Stimulated activated CD8-positive, alpha-beta memory T cell treated with anti-CD3 and anti-CD28 coated beads, Interleukin-2, amount 100 ng/mL, for 1 hour (primary cell): ENCODE measurements around the gene NTNG2.
"Not testable (repeated sequence)": the region's sequence is repeated elsewhere in the genome, so short reads cannot be mapped to it uniquely, and the experiment has no call there.

Source experiments
- DNase-seq, 2 donors: peaks; one replicate each; pipeline ENCODE4 v3.0.0-alpha.2; 2020; ENCODE audit warnings: low read depth in 2 of 2

NTNG2 gene

GRCh38 chr9:132250324-132251262, 88.7 kb downstream of the NTNG2 start:
- no peak for DNase-seq

DNA sequence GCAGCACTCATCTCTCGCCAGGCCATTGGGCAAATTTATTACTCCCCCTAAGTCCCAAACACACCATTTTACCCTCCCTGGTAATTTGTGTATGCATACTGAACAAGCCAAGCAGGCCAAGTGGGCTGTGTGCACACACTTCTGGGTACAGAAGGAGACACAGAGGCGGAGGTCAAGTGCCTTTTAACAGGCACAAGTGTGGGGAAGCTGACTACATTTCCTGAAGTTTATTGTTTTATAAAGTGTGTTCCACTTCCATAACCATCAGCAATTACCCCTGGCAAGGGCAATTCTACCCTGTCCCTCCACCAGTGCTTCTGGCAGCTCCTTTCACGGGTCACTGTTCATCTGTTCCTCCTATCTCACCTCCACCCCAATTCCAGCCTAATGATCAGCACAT, 99.0 kb downstream of the NTNG2 start:
- DNase-seq: no peak

DNA sequence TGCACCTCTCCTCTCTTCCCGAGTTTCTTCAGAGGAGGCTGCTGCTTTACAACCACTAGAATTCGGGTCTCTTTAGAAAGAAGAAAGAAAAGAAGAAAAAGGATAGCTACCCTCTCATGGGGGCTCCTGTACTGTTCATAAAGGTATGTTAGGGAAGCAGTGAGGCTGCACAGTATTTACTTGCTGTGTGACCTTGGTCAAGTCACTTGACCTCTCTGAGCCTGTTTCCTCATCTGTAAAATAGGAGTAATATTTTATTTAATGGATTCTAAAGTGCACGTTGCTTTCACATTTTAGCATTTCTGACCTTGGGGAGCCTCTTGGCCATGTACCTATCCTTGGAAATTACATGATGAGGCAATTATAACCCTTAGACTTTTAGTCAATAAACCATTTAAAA, 104.2 kb downstream of the NTNG2 start:
- DNase-seq: no peak

DNA sequence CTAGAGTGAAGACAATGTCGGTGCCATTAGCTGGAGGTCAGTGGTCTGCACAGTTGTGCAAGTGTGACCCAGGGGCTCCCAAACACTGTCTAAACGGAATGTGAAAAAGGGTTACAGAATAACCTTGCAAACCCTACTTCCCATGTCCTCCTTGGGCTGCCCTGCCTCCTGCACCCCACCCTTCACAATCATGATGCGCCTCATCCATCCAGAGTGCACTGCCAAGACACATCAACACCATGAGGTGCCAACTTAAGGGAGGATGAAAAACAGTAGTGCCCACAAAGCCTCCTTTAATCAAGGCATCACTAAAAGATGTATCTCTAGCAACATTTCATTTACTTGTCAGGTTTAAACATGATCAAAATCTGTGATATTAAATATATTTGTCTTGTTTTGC, 105.8 kb downstream of the NTNG2 start:
- no peak for DNase-seq

GRCh38 chr9:132268725-132269352, 107.0 kb downstream of the NTNG2 start:
- DNase-seq: peak; percentile 38 to 46

GRCh38 chr9:132269704-132270516, 108.1 kb downstream of the NTNG2 start:
- not testable (repeated sequence) for DNase-seq

GRCh38 chr9:132274861-132275260, 113.0 kb downstream of the NTNG2 start:
- no peak for DNase-seq

GRCh38 chr9:132283165-132283564, 121.3 kb downstream of the NTNG2 start:
- DNase-seq: no peak

GRCh38 chr9:132283863-132284262, 122.0 kb downstream of the NTNG2 start:
- DNase-seq: no peak

- no peak for DNase-seq
Measured at GRCh38 chr9:132287256-132287760, 125.5 kb downstream of the NTNG2 start.

DNA sequence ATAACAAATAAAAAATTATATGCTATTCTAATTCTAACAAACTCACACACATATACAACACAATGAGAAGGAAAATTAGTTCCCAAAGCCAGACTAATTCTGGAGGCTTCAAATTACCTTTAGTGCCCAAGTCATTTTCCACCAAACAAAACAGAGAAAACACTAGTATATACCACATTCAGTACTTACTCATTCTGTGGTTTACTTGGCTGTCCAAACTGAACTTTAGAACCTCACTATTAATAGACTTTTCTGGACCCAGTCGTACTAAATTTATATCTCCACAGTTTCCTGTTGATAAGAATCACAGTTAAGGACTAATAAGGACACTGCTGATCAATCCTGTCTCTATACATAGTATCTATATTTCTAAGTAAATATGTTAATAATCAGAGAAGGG, 126.5 kb downstream of the NTNG2 start:
- DNase-seq: no peak

DNA sequence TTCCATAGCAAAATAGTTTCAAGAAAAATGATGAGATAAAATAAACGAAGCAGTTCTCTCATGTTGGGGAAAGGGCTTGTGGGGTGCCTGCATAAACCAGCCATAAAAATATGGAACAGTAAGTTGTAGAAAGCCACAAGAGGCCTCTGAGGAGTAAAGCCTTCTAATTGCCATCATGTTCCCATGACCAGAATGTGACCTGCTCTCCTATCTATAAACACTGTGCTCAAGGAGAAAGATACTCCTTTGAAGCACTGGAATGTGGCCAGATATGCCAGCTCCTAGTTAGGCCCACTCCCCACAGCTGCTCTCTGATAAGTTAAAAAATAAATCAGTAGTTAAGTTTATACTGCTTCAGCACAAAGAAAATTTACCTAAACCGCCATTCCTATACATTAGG, 127.1 kb downstream of the NTNG2 start:
- no peak for DNase-seq

GRCh38 chr9:132293145-132293721, 131.4 kb downstream of the NTNG2 start:
- DNase-seq: no peak
